OCI-LY7 (cell line): ENCODE data around the gene MSL3B.

ENCODE experiments used
- BruUV-seq: library from RNA; stranded (reverse); fragments of 400-500 nt; replicated peaks from 2 replicates; lab custom pipeline; 2021; lab: Mats Ljungman, UMichigan
- CTCF ChIA-PET: fragments of 300-600 bp; sonication (Branson Sonifier 250); formaldehyde crosslinking; loops from one replicate; lab custom pipeline; 2022; ENCODE audit warnings: antibody characterized with exemption; ENCODE audit not compliant: unreplicated experiment; lab: Charles Lee
- POLR2A ChIA-PET: fragments of 300-600 bp; sonication (Branson Sonifier 250); formaldehyde crosslinking; loops from one replicate; lab custom pipeline; 2022; ENCODE audit warnings: antibody characterized with exemption; lab: Charles Lee
- DNase-seq: peaks from one replicate; pipeline ENCODE4 v3.0.0-alpha.2; 2015; ENCODE audit warnings: low spot score
- H2AFZ ChIP-seq: fragments of 200-600 bp; sonication (generic), shearing (Covaris generic); 2 replicates; pipeline ENCODE4 v1.6.1; 2014; ENCODE audit warnings: mild to moderate bottlenecking, antibody characterized with exemption, low read length, moderate library complexity
- H3K27ac ChIP-seq: fragments of 200-600 bp; sonication (generic); 2 replicates; pipeline ENCODE4 v1.5.1; 2014; ENCODE audit warnings: mixed run types, low read depth, mild to moderate bottlenecking, moderate library complexity, low read length, inconsistent platforms; ENCODE audit not compliant: poor library complexity, severe bottlenecking
- H3K36me3 ChIP-seq: fragments of 200-600 bp; sonication (generic); 2 replicates; pipeline ENCODE4 v1.6.1; 2014; ENCODE audit warnings: mild to moderate bottlenecking, antibody characterized with exemption, low read length, moderate library complexity, mixed read lengths; ENCODE audit not compliant: insufficient read depth
- H3K4me1 ChIP-seq: fragments of 200-600 bp; sonication (generic); 2 replicates; pipeline ENCODE4 v1.5.1; 2014; ENCODE audit warnings: mild to moderate bottlenecking, low read length; ENCODE audit not compliant: insufficient read depth, poor library complexity, severe bottlenecking
- H3K4me2 ChIP-seq: fragments of 200-600 bp; sonication (generic); 2 replicates; pipeline ENCODE4 v1.6.1; 2014; ENCODE audit warnings: mild to moderate bottlenecking, low read length
- H3K4me3 ChIP-seq: fragments of 200-600 bp; sonication (generic); 2 replicates; pipeline ENCODE4 v1.5.1; 2014; ENCODE audit warnings: mild to moderate bottlenecking, low read depth, low read length; ENCODE audit not compliant: poor library complexity, severe bottlenecking
- H3K79me2 ChIP-seq: fragments of 200-600 bp; sonication (generic); 2 replicates; pipeline ENCODE4 v1.6.1; 2016; ENCODE audit warnings: low read depth, mild to moderate bottlenecking, low read length, moderate library complexity, mixed read lengths; ENCODE audit not compliant: insufficient read depth
- H3K9me2 ChIP-seq: fragments of 200-600 bp; sonication (generic); 2 replicates; pipeline ENCODE4 v1.6.1; 2016; ENCODE audit warnings: mild to moderate bottlenecking, low read length, mixed read lengths; ENCODE audit not compliant: insufficient read depth
- H3K9me3 ChIP-seq: fragments of 200-600 bp; sonication (generic); 2 replicates; pipeline ENCODE4 v1.6.1; 2014; ENCODE audit warnings: mild to moderate bottlenecking, mixed run types, low read length, mixed read lengths
- H4K20me1 ChIP-seq: fragments of 200-600 bp; sonication (generic); 2 replicates; pipeline ENCODE4 v1.6.1; 2014; ENCODE audit warnings: mild to moderate bottlenecking, antibody characterized with exemption, low read length, moderate library complexity, mixed read lengths; ENCODE audit not compliant: insufficient read depth
- CTCF ChIP-seq: fragments of 200-600 bp; sonication (generic); conservative IDR thresholded peaks from 2 replicates; pipeline ENCODE4 v1.5.1; 2014; ENCODE audit warnings: mild to moderate bottlenecking, antibody characterized with exemption, low read length, moderate library complexity, mixed read lengths
- EZH2phosphoT487 ChIP-seq: fragments of 200-600 bp; sonication (generic); IDR thresholded peaks from 2 replicates; pipeline ENCODE4 v1.6.1; 2018; ENCODE audit warnings: low read depth, borderline replicate concordance, mild to moderate bottlenecking, mixed run types, antibody characterized with exemption, low read length, moderate library complexity, mixed read lengths
- intact Hi-C: fragments of 100-400 bp; cut with micrococcal nuclease; formaldehyde crosslinking; loops from one replicate; pipeline ENCODE4 v1.10.0; 2022; ENCODE audit not compliant: unreplicated experiment

Gene MSL3B

GRCh38 chr2:233853353-233853752, 14.8 kb downstream of the MSL3B start:
- no peak for DNase-seq
- Histone ChIP-seq H3K27ac (peak overlapping the region; percentile 77), H4K20me1 (peaks cover 33% of the 10 kb centered on the region), H3K4me3 (peak overlapping the region; percentile 97), H3K79me2 (peaks cover 48% of the 10 kb centered on the region), H3K4me1 (peaks cover 25% of the 10 kb centered on the region), H3K36me3 (peaks cover 59% of the 10 kb centered on the region), H3K9me2 (no peaks in the 10 kb centered on the region), H3K9me3 (peaks cover 8% of the 10 kb centered on the region; the same call in 1 of the 2 replicates), H2AFZ (no peak overlapping the region), H3K4me2 (peak overlapping the region; percentile 76)
- POLR2A ChIA-PET: no interaction called here
- CTCF ChIA-PET: no interaction called here
- BruUV-seq: no TSS peak
- TF ChIP-seq CTCF: no peak
- TF ChIP-seq EZH2phosphoT487: no peak
- intact Hi-C loops: no loop called here

- no peak overlapping the region for H3K27ac ChIP-seq
- H3K4me3 ChIP-seq: peak overlapping the region; percentile 97
- no peak for DNase-seq
- peak overlapping the region; percentile 76 for H3K4me2 ChIP-seq
- H3K79me2 ChIP-seq: peaks cover 55% of the 10 kb centered on the region
- H2AFZ ChIP-seq: no peak overlapping the region
- ChIA-PET CTCF (no interaction called here), POLR2A (interaction anchor here (0.5 kb wide), 1 partner anchor 1499 kb away, joined by 3 read pairs; no protein-coding TSS in a partner anchor)
- H4K20me1 ChIP-seq: peaks cover 33% of the 10 kb centered on the region
- no TSS peak for BruUV-seq
- H3K4me1 ChIP-seq: peaks cover 25% of the 10 kb centered on the region
- intact Hi-C loops: no loop called here
- peaks cover 72% of the 10 kb centered on the region for H3K36me3 ChIP-seq
- peaks cover 8% of the 10 kb centered on the region; the same call in 1 of the 2 replicates for H3K9me3 ChIP-seq
- TF ChIP-seq CTCF: no peak
- no peak for TF ChIP-seq EZH2phosphoT487
- no peaks in the 10 kb centered on the region for H3K9me2 ChIP-seq
Measured at GRCh38 chr2:233852056-233852455, 16.1 kb downstream of the MSL3B start.

GRCh38 chr2:233851169-233851568, 17.0 kb downstream of the MSL3B start:
- Histone ChIP-seq H3K4me1 (peaks cover 25% of the 10 kb centered on the region), H3K4me2 (no peak overlapping the region), H3K79me2 (peaks cover 55% of the 10 kb centered on the region), H3K36me3 (peaks cover 81% of the 10 kb centered on the region), H2AFZ (no peak overlapping the region), H3K4me3 (no peak overlapping the region), H3K9me3 (peaks cover 8% of the 10 kb centered on the region; the same call in 1 of the 2 replicates), H3K27ac (no peak overlapping the region), H4K20me1 (peaks cover 33% of the 10 kb centered on the region), H3K9me2 (no peaks in the 10 kb centered on the region)
- TF ChIP-seq CTCF (no peak), EZH2phosphoT487 (no peak)
- no peak for DNase-seq
- BruUV-seq: no TSS peak
- CTCF ChIA-PET: no interaction called here
- intact Hi-C loops: no loop called here
- POLR2A ChIA-PET: interaction anchor here (0.6 kb wide), 2 partner anchors 575 to 793 kb away, joined by 4 to 7 read pairs; no protein-coding TSS in a partner anchor
